Ramos (cell line): ENCODE results near the gene PPP6C.
"Not testable (repeated sequence)": the region's sequence is repeated elsewhere in the genome, so short reads cannot be mapped to it uniquely, and the experiment has no call there.

Source experiments
- in situ Hi-C: fragments of 300-500 bp; cut with MboI; formaldehyde crosslinking; loops from one replicate; pipeline ENCODE4 v1.14.3; 2022; ENCODE audit warnings: low sequenced_read_pairs; ENCODE audit not compliant: unreplicated experiment

The PPP6C gene

DNA sequence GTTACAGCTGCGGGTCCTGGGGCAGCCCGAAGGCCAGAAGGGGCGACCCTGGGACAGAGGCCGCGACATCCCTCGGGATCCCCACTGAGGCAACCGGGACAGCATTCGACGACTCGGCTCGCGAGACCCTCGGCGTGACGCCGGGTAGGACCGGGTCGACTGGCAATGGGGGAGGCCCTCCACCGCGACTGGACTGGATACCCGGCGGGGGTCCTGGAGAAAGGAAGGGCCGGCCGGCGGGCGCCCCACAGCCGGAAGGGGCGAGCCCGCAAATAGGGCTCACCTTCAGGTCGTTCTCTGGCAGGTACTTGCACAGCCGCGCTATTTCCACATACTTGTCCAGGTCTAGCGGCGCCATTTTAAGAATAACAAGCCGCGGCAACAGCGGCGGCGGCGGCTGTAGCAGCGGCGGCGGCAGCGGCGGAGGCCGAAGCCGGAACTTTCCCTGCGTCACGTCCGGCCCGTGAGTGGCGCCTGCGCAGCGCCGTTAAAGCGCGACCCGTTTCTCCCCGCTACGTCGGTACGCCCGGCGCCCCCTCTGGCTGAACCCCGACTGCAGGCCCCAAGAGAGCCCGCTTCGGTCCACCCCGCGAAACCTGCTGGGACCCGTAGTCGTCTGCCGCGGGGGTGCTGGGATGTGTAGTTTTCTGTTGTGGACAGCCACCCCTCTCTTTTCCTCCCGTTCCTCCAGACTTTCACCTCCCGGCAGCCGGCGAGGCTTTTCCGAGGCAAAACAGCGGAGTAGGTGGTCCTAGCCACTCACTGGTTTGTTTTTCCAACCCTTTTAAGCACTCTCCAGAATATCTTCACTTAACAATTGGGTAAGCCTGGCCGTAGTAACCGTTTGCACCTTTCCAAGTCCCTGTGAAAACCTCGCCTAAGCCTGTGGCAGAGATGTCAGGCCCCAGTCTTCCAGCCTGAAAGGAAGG is at the start of gene PPP6C:
TSS of gene PPP6C (minus strand) at position 443 of the 929 bp plus-strand sequence. CDS start at position 358, 85 bp downstream.
- in situ Hi-C loops = no loop called here

GRCh38 chr9:125238915-125239446 is 49.4 kb upstream of the PPP6C start:
- in situ Hi-C loops = no loop called here

DNA sequence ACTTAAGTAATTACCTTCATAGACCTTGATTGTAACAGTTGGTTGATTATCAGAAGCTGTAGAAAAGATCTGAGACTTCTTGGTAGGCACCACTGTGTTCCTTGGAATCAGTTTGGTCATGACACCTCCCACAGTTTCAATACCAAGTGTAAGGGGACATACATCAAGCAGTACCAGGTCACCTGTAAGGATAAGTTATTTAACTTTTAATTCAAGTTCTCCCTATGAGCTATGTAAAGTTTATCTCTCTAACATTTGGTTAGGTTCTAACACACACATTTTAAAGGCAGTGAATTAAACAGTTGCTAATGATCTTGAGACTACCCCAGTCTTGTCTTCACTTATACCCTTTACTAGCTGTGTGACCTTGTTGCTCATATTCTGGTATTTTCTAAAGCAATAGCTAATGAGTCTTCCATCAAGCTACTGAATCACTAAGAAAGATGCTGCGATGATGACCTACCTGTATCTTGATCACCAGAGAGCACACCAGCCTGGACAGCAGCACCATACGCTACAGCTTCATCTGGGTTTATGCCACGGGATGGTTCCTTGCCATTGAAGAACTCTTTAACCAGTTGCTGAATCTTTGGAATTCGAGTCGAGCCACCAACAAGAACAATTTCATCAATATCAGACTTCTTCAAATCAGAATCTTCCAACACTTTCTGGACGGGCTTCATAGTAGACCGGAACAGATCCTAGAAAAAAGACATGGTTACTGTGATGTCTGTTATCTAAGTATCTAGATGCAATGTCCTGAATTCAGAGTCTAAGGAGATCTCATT is 48.7 kb upstream of the PPP6C start:
- in situ Hi-C loops = no loop called here

DNA sequence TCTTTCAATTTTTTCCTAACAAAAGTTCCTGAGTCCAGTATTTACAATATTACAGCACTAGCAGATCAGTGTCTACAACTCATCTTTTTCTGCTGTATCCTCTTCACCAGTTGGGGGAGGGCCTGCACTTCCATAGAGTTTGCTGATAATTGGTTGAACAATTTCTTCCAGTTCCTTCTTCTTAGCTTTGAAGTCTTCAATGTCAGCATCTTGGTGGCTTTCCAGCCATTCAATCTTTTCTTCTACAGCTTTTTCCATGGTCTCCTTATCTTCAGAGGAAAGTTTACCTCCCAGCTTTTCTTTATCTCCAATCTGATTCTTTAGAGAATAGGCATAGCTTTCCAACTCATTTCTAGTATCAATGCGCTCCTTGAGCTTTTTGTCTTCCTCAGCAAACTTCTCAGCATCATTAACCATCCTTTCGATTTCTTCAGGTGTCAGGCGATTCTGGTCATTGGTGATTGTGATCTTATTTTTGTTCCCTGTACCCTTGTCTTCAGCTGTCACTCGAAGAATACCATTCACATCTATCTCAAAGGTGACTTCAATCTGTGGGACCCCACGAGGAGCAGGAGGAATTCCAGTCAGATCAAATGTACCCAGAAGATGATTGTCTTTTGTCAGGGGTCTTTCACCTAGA is 47.0 kb upstream of the PPP6C start:
- in situ Hi-C loops = not testable (repeated sequence)

GRCh38 chr9:125235804-125236519 is 46.4 kb upstream of the PPP6C start:
- in situ Hi-C loops = no loop called here

DNA sequence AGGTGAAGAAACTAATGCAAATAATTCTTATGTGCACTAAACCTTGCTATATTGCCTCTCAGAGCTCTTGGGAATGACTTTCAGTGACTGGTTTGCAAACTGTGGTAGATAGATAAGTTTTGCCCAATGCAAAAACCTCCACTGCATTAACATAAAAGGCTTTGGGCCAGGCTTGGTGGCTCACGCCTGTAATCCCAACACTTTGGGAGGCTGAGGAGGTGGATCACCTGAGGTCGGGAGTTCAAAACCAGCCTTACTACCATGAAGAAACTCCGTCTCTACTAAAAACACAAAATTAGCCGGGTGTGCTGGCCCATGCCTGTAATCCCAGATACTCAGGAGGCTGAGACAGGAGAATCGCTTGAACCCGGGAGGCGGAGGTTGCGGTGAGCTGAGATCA is 44.5 kb upstream of the PPP6C start:
- in situ Hi-C loops = not testable (repeated sequence)

DNA sequence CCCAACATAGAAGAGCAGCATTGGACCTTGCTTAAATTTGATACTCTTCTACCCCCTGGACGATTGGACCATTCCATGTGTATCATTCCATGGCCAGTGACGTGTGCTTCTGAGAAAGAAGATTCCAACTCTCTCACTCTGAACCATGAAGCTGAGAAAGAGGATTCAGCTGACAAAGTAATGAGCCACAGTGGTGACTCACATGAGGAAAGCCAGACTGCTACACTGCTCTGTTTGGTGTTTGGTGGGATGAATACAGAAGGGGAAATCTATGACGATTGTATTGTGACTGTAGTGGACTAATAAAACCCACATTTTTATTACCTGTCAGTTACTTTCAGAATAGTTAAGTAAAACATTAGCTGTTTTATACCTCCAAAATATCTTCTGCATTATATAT is 44.1 kb upstream of the PPP6C start:
- in situ Hi-C loops = no loop called here

DNA sequence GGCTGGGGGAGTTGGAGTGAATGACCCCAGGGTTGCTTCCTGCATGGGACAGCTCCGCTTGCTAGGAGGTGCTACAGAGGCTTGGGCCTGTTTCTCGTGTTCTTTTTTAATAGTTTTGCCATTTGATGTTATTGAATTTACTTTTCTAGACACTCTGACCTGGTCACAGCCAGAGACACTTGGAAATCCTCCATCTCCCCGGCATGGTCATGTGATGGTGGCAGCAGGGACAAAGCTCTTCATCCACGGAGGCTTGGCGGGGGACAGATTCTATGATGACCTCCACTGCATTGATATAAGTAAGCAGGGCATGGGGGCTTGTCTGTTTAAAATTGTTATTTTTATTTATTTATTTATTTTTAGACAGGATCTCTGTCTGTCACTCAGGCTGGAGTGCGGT is 38.2 kb upstream of the PPP6C start:
- in situ Hi-C loops = no loop called here

- in situ Hi-C loops = not testable (repeated sequence)
Observed at GRCh38 chr9:125224858-125225257, 35.3 kb upstream of the PPP6C start.

DNA sequence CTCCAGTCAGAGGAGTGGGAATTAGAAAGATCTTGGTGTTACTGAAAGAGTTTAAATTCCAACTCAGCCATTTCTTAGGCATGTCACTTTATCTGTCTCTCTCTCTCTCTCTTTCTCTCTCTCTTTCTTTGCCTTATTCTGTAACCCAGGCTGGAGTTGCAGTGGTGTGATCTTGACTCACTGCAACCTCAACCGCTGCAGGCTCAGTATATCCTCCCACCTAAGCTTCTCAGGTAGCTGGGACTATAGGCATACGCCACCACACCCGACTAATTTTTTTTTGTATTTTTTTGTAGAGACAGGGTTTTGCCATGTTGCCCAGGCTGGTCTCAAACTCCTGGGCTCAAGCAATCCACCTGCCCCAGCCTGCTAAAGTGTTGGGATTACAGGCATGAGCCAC is 29.0 kb upstream of the PPP6C start:
- in situ Hi-C loops = no loop called here

DNA sequence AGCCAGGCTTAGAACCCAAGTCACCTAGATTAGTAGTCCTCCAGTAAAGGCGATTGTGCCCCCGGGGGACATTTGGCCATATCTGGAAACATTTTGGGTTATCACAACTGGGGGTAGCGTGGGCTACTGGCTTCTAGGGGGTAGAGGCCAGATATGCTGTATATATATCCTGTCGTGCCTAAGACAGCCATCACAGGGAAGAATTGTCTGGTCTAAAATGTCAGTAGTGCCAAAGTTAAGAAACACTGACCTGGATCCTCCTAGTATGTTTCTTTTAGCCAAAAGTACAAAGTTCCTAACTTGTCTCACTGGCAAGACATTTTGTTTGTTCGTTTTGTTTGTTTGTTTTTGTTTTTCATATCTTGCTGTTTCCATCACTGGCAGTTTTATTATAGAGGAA is 24.6 kb upstream of the PPP6C start:
- in situ Hi-C loops = no loop called here

- in situ Hi-C loops = no loop called here
Observed at GRCh38 chr9:125204477-125204876, 14.9 kb upstream of the PPP6C start.

- in situ Hi-C loops = no loop called here
Observed at GRCh38 chr9:125202846-125203618, 13.4 kb upstream of the PPP6C start.

DNA sequence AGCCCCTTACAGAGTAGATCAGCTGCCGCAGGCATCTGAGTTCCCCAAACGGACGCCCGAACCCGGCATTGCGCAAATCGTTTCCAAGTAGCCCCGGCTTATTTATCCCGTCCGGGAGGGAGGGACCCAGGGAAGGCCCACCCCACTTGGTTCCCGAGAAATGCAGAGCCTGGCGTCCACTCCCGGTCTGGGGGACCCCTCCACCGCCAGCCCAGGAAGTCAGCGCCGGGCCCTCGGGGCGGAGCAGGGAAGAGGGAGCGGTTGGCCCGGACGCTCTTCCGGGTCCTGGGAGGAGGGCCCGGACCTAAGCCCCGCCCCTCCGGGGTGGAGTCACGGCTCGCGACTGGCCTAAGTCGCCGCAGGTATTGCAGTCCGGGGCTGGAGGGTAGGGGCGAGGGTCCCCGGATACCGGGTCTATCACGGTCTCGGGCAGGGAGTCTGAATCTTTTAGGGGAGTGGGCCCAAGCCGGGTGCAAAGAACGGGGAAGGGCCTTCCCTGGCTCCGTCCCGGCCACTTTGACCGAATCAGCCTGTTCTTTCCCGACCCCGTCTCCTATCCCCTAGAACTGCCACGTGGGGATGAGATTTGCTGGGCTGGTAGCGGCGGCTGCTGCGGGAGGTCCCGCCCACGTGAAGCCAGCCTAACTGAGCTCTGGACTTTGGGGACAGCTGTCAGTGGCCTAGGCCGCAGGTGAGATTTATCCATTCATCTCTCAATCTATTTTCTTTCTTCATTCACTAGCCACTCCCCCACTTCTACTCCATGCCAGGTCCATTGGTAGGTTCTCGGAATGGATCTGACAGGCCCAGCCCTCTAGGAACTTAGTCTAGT is 10.8 kb upstream of the PPP6C start, which contains the start of gene RABEPK:
TSS of gene RABEPK (plus strand) at position 327 of the 832 bp plus-strand sequence. CDS start 2,472 bp downstream, outside the sequence.
- in situ Hi-C loops = no loop called here

DNA sequence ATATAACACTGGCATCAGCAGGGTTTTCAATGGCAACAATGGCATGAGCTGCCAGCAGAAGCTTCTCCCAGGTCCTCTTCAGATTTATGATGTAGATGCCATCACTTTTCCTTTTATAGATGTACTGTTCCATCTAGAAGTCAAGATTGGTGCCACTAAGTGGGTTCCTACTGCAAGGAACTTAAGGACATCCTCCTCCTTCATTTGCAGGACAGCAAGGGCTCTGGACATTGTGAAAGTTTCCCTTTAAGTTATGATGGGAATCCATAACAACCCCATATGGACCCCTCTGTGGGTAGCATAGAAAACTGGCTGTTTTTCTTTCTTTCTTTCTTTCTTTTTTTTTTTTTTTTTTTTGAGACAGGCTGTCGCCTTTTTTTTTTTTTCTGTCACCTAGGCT is 6.0 kb upstream of the PPP6C start:
- in situ Hi-C loops = not testable (repeated sequence)

GRCh38 chr9:125194466-125194865 is 4.9 kb upstream of the PPP6C start:
- in situ Hi-C loops = not testable (repeated sequence)

- in situ Hi-C loops = no loop called here
Observed at GRCh38 chr9:125190361-125190801, 778 bp upstream of the PPP6C start.

GRCh38 chr9:125189011-125189360 is 617 bp downstream of the PPP6C start:
- in situ Hi-C loops = no loop called here
